HG02678 (cell line): ENCODE measurements around the gene C10orf90.

ENCODE experiments used
- ATAC-seq: cut with Tn5 transposase; IDR thresholded peaks from one replicate; pipeline ENCODE4 v1.9.1; 2021; ENCODE audit warnings: mild to moderate bottlenecking, moderate library complexity; ENCODE audit not compliant: unreplicated experiment

The C10orf90 gene

DNA sequence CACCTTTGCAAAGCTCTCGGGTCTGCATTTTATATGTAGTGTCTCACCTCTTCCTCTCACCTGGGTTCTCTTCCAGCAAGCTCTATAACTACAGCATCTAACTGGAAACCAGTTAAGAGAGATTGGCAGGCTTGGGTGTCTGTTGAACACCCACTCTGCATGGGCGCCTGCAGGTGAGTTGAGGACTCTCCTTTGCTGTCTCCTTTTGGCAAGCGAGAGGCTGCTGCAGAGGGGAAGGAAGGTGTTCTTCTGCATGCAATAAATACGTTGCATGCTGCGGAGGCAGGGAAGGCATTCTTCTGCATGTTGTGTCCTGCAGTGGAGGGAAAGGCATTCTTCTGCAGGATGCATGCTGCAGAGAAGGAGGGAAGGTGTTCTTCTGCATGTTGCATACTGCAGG lies 200.8 kb downstream of the C10orf90 start:
- ATAC-seq: no peak

DNA sequence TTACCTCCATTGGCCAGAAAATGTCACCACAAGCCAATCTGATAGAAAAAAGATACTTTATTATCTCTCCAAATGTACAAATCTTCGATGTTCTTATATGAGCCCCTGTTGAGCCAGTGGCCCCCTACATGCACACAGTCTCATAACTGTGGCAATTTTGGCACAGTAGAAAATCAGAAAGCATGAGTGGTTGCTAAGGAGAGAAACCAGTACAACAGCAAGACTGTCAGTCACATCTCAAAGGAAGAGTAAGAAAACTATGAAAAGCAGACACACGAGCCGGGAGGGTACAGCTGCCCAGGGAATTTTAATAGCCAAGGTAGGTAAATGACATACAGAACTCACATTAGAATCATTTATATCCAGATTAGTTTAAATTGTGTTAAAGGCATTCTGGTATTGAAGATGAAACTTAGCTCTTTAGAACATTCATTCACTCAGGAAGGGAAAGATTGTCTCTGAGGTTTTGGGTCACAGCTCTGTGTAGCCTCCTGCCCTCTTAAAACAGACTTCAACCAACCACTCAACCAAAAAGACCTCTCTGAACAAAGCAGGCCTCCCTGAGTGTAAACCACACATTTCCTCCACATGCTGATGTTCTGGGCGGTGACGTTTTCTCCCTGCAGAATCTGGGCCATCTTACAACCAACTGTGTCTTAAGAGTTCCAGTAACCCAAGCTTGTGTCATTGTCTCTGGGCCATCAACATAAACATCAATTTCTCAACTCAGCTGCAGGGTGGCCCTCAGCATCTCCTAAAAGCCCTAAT lies 201.4 kb downstream of the C10orf90 start:
- ATAC-seq: no peak

DNA sequence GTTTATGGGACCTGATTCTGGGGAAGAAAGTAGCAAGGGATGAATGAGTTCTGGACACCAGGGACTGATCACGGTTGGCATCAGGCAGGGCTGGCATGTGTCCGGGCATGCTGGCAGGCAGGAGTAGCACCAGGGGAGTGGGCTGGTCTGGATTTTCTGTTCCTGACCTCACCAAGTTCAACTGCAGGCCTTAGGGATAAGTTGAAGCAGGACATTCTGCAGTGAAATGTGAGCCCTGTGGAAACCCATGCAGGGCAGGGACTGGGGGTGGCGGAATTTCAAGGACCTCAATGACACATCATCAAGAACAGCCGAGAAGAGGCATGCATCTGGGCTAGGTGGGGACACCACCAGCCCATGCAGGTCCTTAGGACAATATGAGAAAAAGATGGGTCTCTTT lies 202.0 kb downstream of the C10orf90 start:
- ATAC-seq: no peak

DNA sequence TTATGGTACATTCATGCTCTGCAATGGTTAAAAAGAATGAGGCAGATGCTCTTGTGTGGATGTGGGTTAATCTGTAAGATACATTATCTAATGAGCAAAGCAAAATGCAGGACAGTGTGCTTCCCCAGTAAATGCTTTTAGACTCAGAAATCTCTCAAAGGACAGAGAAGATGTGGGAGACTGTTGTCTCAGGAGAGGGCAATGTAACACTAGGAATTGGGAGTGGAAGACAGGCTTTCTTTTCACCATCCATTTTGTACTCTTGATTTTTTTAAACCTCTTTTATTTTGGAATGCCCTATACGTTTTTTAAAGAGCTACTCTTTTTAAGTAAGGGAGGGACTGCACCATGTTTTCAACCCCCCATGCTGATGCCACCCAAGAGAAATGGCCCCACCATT lies 204.7 kb downstream of the C10orf90 start:
- ATAC-seq: no peak

DNA sequence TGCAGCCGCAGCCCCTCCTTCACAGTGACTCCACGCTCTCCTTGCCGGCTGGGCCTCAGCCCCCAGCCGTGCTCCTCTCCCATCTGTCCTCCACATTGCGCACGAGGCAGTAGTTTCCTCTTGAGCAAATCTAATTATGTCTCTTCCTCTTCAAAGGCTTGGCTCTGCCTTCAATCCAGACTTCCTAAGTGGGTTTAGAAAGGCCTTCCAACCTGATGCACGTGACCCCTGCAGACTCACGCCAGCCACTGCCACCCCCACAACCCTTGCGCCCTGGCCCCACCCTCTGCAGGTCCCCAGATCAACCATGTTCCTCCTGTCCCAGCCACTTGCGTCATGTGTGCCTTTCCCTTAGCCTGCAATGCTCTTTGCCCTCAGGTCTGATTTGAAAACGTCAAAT lies 207.2 kb downstream of the C10orf90 start:
- no peak for ATAC-seq

DNA sequence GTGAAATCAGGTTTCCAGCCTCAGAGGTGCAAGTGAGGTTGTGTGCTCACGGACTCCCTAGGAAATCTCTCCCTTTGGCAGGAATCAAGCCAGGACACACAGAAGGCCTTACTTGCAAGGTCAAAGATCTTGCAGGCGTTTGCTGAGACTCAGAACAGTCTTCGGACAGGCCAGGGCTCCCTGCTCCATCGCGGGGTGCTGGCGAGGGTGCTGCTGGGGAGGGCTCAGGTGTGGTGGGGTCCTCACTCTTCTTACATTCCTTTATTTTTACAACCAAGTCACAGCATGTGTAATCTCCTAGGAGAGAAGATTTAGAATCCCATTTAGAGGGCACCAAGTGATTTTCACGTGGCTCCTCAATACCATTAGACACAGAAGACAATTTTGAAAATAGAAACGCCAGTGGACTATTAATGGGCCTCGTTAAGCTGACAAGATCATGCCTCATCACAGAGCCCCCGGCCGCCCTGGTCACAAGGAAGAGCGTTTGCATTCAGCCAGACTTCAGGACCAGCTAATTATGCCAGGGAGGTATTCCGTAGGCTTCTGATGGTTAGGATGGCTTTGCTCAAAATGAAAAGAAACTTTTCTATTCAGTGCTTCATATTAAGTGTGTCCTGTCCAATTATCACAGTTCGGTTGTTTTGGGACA lies 209.1 kb downstream of the C10orf90 start:
- ATAC-seq: no peak

DNA sequence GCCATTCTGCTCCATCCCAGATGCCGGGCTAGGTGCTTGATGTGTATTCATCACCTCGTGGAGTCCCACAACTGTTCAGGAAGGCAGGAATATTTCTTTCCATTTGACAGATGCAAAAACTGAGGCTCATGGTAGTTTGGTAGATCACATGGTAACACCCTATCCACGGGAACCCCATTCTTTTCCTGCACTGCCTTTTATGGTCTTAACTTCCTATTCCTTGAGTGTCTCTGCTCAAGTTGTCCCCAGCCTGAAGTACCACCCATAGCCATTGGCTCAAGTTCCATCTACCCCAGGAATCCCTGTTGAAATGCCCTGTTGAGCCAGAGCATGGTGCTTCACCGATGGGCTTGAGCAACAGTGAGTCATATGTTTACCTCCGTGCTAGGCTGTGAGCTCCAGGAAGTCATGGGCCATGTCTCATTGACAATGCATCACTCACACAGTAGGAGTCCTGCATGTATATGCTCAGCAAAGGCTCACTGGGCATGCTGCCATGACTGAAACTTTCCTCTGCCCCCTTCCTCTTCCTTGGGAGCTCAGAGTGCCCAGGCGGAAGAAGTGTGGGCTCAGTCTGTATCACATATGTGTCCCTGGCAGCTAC lies 210.5 kb downstream of the C10orf90 start:
- ATAC-seq: no peak

DNA sequence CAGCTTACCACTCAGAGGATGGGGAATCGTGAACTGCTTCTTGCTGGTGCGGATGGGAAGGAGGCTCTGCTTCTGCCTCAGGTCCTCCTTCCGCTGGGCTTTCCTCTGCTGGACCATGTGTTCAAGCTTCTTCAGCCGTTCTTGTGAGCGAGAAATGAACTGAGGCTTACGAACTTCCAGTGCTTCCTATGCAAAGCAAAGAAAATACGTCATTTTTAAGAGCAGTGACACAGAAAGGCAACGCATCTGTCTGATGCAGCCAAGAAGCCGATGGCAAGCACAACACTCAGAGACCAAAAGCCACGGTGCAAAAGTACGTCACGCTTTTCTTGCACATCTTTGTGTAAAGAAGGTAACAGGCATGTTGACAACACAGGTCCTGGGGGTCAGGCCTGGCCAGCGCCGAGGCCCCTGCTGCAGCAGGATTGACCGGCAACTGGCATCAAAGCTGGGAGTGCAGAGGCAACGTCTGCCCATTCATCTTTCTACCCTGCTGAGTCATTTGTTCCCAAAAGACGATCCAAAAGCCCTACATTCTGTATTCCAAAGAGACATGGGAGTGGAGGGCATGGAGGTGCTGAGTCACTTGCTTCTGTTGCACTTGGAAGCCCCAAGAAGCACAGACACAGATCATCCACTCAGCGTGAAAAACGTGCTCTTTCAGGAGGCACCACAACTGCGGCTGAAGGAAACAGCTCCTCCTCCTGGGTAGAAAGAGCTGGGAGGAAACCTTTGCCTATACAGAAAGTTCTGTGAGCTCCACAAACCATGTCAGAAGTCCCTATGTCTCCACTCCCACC lies 211.3 kb downstream of the C10orf90 start:
- no peak for ATAC-seq

DNA sequence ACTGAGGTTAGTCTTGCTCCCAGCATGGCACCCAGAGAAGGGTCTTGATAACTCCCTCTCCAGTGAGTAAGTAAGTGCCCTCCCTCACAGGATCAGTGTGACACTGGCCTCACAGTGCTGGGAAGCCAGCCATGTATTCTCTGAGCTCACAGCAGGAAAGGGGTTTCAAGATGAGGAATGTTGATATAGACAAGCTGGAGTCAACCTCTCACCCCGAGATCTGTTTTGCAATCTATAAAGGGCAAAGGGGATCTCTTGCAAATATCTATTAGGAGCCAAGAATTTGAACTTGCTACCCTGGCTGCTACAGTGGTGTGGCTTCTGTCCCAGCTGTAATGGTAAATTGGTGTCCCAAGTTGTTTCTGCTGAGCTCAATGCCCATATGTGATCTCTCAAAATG lies 212.0 kb downstream of the C10orf90 start:
- ATAC-seq: no peak

DNA sequence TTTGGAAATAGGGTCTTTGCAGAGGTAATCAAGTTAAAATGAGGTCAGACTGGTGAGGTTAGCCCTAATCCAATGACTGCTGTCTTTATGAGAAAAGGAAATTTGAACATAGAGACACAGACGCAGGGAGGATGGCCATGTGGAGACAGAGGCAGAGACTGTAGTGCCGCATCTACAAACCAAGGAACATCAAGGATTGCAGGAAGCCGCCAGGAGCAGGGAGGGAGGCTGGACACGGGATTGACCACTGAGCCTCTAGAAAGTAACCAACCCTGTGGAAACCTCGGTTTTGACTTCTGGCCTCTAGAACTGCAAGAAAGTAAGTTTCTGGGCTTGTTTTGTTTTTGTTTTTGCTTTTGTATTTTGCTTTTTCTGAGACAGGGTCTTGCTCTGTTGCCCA lies 213.9 kb downstream of the C10orf90 start:
- ATAC-seq: no peak

DNA sequence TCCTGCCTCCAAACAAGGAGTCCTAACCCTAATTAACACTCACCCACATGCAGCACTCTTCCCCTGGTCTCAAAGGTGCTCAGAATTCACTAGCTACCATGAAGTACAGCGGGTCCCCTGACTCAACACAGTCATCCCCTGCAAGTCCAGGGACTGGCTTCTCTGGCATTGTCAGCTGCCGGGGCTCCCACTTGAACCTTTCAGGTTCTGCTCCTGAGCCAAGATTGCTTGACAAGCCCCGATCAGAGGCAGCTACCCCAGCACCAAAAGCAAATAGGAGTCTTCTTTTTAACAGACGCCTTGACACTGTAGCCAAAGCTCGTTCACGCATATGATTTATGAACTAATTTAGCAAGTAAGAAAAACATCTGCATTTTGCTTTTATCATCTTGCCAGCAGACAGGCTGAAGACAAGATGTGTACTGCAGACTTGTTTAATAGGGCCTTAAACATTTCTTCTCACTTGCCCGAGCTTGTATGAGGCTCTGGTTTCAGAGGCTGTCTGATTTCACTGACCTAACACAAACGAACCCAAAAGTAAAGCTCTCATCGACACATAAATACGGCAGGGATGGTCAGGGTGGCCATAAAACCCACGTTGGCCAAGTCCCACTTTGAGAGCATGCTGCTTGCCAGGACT lies 214.6 kb downstream of the C10orf90 start:
- ATAC-seq: no peak

DNA sequence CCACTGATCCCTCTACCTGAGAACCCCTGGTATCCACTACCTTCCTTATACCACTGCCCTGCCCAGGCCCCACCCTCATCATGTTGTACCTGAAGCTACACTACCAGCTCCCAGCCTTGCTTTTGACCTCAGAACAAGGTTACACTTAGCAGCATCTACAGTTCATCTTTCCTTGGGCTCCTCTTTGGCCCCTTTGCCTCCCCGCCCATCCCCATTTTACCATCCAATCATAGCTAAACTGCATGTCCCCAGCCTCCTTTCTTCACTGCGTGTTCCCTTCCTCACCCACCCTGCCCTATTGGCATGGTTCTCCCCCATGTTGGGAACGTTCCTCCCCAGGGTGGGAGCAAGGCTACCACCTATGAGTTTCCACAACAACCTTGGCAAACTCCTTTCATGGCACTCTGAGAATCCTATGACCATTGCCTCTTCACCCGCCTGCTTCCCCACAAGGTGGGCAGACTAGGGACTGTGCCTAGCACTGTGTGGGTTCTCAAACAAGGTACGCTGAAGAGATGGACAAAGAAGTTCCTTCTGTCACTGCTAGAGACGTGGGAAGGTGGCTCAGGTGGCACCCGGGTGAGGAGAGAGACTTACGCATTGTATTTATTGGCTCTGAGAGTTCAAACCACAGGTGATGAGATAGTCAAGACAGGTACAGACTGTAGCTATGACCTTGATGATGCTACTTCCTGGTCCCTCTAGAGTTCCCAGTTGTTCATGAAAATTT lies 215.3 kb downstream of the C10orf90 start:
- no peak for ATAC-seq

DNA sequence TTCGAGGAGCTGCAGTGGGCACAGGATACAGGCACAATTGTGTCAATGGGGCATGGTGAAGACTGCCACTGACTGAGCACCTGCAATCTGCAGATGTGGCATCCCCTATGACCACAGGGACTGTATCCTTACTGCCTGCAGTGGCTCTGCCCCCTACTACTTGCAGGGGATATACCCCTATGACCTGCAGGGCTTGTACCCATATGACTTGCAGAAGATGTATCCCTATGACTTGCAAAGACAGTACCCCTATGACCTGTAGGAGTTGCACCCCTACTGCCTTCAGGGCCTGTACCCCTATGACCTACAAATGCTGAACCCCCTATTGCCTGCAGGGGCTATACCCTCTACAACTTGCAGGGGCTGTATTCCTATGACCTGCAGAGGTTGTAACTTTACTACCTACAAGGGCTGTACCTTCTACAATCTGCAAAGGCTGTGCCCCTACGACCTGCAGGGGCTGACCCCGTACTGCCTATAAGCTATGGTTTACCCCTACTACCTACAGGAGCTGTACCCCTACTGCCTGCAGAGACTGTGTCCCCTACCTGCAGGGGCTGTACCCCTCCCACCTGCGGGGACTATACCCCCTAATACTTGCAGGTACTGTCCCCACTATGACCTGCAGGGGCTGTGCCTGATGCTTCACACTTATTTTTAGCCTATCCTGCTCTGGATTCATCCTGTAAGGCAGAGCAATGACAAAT lies 216.3 kb downstream of the C10orf90 start:
- ATAC-seq: no peak

DNA sequence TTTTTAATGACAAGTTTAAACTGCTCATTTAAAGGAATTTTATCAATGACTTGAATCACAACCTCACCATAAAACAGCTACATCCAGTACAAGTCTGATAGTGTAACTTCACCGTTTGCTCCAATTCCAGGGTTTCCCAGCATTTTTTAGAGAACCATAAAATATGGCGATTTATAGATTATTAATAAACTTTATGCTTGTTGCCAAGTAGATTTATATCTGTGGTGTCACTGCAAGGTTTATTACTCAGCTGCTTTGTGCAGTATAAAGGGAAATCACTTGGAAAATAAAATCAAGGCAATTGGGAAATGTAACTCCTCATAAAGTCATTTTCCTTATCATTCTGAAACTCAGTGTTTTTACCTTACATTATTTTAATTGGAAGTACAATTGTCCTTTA lies 218.2 kb downstream of the C10orf90 start:
- no peak for ATAC-seq

DNA sequence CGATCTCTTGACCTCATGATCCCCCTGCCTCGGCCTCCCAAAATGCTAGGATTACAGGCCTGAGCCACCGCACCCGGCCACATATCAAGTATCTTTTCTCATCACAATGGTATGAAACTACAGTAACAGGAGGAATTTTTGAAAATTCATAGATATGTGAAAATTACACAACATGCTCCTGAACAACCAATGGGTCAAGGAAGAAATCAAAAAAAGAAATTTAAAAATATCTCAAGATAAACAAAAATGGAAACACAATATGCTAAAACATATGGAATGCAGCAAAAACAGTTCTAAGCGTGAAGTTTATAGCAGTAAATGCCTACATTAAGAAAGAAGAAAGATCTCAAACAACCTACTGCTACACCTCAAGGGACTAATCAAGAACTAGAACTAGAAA lies 222.4 kb downstream of the C10orf90 start:
- ATAC-seq: no peak

DNA sequence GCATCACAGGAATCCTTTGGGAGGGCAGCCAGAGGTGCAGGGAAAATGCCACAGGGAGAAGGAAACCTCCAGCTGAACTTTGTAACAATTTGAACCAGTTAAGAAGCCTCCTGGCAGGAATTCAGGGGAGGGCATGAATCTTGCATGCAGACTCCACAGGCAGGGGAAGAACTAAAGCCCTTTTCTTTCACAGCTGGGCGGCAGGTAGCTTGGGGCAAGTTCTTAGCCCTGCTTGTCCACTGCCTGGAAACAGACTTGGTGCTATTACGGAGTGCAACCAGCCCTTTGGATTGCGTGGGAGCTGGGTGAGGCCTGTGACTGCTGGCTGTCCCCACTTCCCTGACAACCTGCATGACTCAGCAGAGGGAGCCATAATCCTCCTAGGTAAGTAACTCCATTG lies 230.6 kb downstream of the C10orf90 start:
- no peak for ATAC-seq

DNA sequence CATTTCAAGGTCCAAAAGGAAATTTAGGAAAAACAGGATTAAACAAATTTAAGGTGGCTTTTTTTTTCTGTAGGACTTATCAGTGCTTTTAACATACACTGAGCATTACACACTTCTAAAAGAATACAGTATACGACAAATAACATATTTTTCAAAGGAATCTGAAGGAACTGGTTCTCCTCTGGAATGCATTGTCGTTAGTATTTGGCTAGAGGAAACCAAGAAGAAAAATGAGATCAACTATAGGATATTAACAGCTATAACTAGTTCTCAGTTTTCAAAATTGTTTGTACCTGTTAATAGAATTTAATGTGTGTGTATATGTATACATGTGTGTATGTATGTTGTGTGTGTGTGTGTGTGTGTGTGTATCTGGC lies 232.1 kb downstream of the C10orf90 start:
- ATAC-seq: no peak

DNA sequence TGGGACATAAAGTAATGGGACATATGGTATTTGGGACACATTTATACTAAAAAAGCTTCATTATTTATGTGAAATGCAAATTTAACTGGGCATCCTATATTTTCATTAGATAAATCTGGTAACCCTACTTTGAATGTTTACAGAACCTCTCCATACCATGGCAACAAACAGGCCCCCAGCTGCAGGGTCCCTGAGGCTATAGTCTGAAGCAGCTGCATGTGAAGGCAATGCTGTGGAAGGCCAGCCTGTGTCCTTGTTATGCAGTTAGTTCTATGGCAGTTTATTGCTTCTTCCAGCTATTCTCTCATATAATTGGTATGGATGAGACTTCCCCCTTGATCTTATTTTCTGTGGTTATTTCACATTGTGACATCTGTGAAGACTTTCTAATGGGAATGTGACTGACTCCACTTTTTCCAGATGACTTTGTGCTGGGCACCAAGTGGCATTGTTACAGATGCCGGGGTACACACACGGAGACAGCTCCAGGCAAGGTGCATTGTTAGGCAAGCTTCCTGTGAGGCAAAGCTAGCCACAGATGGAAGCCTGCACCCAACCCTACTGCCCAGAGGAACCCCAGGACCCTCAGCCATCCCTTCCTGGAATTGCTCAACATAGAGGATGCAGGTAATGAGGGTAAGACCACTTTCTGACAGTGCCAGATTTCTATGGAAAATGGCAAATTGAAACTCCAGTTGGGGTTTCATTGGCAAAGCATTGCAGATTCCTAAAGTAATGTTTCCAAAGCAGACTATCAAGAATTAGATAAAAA lies 232.7 kb downstream of the C10orf90 start:
- ATAC-seq: no peak

DNA sequence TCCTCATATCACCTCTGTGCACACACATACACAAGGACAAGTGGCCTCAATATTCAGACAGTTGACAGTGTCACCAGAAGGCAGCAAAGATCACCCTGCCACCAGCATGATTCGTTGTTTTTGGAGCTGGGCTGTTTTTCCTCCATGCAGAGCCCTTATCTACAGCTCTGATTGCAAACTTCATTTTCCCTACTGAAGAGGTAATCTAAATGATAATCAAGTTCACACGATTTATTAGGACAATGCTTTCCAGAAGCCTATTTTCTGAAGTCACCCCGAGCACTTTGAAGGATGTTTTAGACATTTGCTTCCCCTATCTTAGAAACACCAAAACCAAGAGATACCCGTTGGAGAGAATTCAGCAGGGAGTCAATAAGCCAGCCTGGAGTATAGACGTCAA lies 236.3 kb downstream of the C10orf90 start:
- ATAC-seq: no peak
